ENCODE results near the gene EVC2. TPM values are rescaled to one million over a fixed set of nuclear protein-coding genes. Genes with fewer than 3 reads are reported as not detected.

Gene EVC2
- polyA plus RNA-seq, 1 donor (not counting 4 experiments of a cell fraction or from before 2014, with no cell fraction given): 1.7 TPM

DNA sequence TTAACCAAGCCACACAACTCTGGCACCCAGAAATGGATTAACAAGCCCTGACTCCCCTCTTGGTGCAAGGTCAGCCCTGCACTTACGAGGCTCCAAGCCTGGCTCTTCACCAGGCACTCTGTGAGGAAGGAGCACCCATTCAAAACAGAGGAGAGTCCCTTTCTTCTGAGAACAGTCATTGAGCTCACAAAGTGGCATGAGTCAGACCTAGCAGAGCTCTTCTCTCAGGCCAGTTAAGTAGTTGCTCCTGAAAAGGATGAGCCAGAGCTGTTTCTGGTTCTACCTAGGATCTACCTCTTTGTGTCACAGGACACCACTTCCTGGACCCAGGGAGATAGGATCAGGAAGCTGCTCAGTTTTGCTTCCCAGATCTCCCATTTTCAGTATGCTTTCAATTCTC is 48.2 kb downstream of the EVC2 start:
- Histone ChIP-seq H3K9me1 (ENCODE audit: control insufficient read depth, extremely low read depth, insufficient read depth, low read length) (no peaks in the 10 kb centered on the region), H3K9ac (ENCODE audit: control insufficient read depth, extremely low read depth, insufficient read depth, low read length) (no peak overlapping the region), H3K27me3 (ENCODE audit: control insufficient read depth, extremely low read depth, insufficient read depth, low read length) (no peaks in the 10 kb centered on the region), H3K36me3 (ENCODE audit: control insufficient read depth in 2 of 2, extremely low read depth in 1 of 2, insufficient read depth in 2 of 2, low read length in 2 of 2) (peaks cover 7 to 36% of the 10 kb centered on the region in 2 experiments), H2AFZ (ENCODE audit: control insufficient read depth, low read length) (no peak overlapping the region), H3K27ac (ENCODE audit: control insufficient read depth, insufficient read depth, low read length) (no peak overlapping the region), H3K4me1 (ENCODE audit: control insufficient read depth, extremely low read depth, insufficient read depth, low read length) (peaks cover 3% of the 10 kb centered on the region), H3K9me3 (ENCODE audit: control insufficient read depth, low read depth, low read length) (no peaks in the 10 kb centered on the region), H3K79me2 (ENCODE audit: control insufficient read depth, insufficient read depth, low read length) (no peaks in the 10 kb centered on the region), H3K4me2 (ENCODE audit: control insufficient read depth, extremely low read depth, insufficient read depth, low read depth, low read length) (no peak overlapping the region), H3K4me3 (ENCODE audit: control insufficient read depth in 2 of 3, extremely low read depth in 1 of 3, insufficient read depth in 2 of 3, low read depth in 1 of 3, low read length in 3 of 3) (no peak overlapping the region), H4K20me1 (ENCODE audit: control insufficient read depth, extremely low read depth, insufficient read depth, low read length) (no peaks in the 10 kb centered on the region)
- dilution Hi-C loops (cut with MboI; ENCODE audit: extremely low pct_ligation_motif_present, low sequenced_read_pairs): no loop called here
- FAIRE-seq (no peak), DNase-seq (ENCODE audit: low read depth, low spot score) (no peak)
- TF ChIP-seq EZH2 (IDR thresholded peaks at IDR 0.05; ENCODE audit: low read length): no peak
- TF ChIP-seq, protein P1, sequence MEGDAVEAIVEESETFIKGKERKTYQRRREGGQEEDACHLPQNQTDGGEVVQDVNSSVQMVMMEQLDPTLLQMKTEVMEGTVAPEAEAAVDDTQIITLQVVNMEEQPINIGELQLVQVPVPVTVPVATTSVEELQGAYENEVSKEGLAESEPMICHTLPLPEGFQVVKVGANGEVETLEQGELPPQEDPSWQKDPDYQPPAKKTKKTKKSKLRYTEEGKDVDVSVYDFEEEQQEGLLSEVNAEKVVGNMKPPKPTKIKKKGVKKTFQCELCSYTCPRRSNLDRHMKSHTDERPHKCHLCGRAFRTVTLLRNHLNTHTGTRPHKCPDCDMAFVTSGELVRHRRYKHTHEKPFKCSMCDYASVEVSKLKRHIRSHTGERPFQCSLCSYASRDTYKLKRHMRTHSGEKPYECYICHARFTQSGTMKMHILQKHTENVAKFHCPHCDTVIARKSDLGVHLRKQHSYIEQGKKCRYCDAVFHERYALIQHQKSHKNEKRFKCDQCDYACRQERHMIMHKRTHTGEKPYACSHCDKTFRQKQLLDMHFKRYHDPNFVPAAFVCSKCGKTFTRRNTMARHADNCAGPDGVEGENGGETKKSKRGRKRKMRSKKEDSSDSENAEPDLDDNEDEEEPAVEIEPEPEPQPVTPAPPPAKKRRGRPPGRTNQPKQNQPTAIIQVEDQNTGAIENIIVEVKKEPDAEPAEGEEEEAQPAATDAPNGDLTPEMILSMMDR (optimal IDR thresholded peaks at IDR 0.05 in 1 of 3, IDR thresholded peaks at IDR 0.05 in 1 of 3, conservative IDR thresholded peaks at IDR 0.05 in 1 of 3; ENCODE audit: extremely low read depth in 1 of 3, insufficient read depth in 2 of 3, low read length in 3 of 3): no peak

DNA sequence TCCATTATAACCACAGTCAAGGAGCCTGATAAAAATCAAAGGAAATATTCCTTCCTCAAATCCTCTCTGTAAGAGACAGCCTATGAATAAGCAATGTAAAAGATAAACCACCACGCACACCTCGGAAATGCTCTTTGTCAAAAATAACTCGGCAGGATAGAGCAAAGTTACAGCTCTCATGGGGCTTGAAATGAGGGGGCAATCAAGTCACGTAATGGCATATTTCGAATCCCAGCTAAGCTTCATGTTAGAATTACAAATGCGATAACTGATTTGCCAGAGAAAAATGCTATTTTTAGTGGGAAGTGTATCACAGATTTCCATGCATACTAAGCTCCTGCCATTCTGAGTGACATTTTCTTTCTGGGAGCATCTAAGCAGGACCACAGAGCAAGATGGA is 49.4 kb downstream of the EVC2 start:
- FAIRE-seq (no peak), DNase-seq (ENCODE audit: low read depth, low spot score) (no peak)
- Histone ChIP-seq H3K4me1 (ENCODE audit: control insufficient read depth, extremely low read depth, insufficient read depth, low read length) (peaks cover 3% of the 10 kb centered on the region), H3K9ac (ENCODE audit: control insufficient read depth, extremely low read depth, insufficient read depth, low read length) (no peak overlapping the region), H3K9me1 (ENCODE audit: control insufficient read depth, extremely low read depth, insufficient read depth, low read length) (no peaks in the 10 kb centered on the region), H3K79me2 (ENCODE audit: control insufficient read depth, insufficient read depth, low read length) (no peaks in the 10 kb centered on the region), H3K4me2 (ENCODE audit: control insufficient read depth, extremely low read depth, insufficient read depth, low read depth, low read length) (no peak overlapping the region), H4K20me1 (ENCODE audit: control insufficient read depth, extremely low read depth, insufficient read depth, low read length) (no peaks in the 10 kb centered on the region), H3K4me3 (ENCODE audit: control insufficient read depth in 2 of 3, extremely low read depth in 1 of 3, insufficient read depth in 2 of 3, low read depth in 1 of 3, low read length in 3 of 3) (no peak overlapping the region), H3K36me3 (ENCODE audit: control insufficient read depth in 2 of 2, extremely low read depth in 1 of 2, insufficient read depth in 2 of 2, low read length in 2 of 2) (peaks cover 9 to 41% of the 10 kb centered on the region in 2 experiments), H3K27me3 (ENCODE audit: control insufficient read depth, extremely low read depth, insufficient read depth, low read length) (no peaks in the 10 kb centered on the region), H2AFZ (ENCODE audit: control insufficient read depth, low read length) (no peak overlapping the region), H3K27ac (ENCODE audit: control insufficient read depth, insufficient read depth, low read length) (no peak overlapping the region), H3K9me3 (ENCODE audit: control insufficient read depth, low read depth, low read length) (no peaks in the 10 kb centered on the region)
- dilution Hi-C loops (cut with MboI; ENCODE audit: extremely low pct_ligation_motif_present, low sequenced_read_pairs): no loop called here
- no peak for TF ChIP-seq EZH2 (IDR thresholded peaks at IDR 0.05; ENCODE audit: low read length)

DNA sequence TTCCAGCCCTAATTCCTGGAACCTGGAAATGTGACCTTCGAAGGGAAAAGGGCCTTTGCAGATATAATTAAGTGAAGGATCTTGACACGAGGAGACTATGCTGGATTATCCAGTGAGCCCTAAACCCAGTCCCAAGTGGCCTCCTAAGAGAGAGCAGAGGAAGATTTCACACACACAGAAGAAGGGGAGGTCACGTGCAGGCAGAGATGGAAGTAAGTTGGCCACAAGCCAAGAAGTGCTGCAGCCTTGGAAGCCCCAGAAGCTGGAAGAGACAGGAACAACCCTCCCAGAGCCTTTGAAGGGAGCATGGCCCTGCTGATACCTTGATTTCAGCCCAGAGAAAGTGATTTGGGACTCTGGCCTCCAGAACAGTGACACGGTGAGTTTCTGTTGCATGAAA is 51.9 kb downstream of the EVC2 start:
- TF ChIP-seq, protein P1 (optimal IDR thresholded peaks at IDR 0.05 in 1 of 3, IDR thresholded peaks at IDR 0.05 in 1 of 3, conservative IDR thresholded peaks at IDR 0.05 in 1 of 3; ENCODE audit: extremely low read depth in 1 of 3, insufficient read depth in 2 of 3, low read length in 3 of 3): no peak
- no peak for TF ChIP-seq EZH2 (IDR thresholded peaks at IDR 0.05; ENCODE audit: low read length)
- H4K20me1 ChIP-seq (ENCODE audit: control insufficient read depth, extremely low read depth, insufficient read depth, low read length): no peaks in the 10 kb centered on the region
- no peak overlapping the region for H3K9ac ChIP-seq (ENCODE audit: control insufficient read depth, extremely low read depth, insufficient read depth, low read length)
- H3K27me3 ChIP-seq (ENCODE audit: control insufficient read depth, extremely low read depth, insufficient read depth, low read length): no peaks in the 10 kb centered on the region
- peaks cover 3% of the 10 kb centered on the region for H3K4me1 ChIP-seq (ENCODE audit: control insufficient read depth, extremely low read depth, insufficient read depth, low read length)
- no peak overlapping the region for H3K4me3 ChIP-seq (ENCODE audit: control insufficient read depth in 2 of 3, extremely low read depth in 1 of 3, insufficient read depth in 2 of 3, low read depth in 1 of 3, low read length in 3 of 3)
- H3K36me3 ChIP-seq (ENCODE audit: control insufficient read depth in 2 of 2, extremely low read depth in 1 of 2, insufficient read depth in 2 of 2, low read length in 2 of 2): peaks cover 9 to 35% of the 10 kb centered on the region in 2 experiments
- H2AFZ ChIP-seq (ENCODE audit: control insufficient read depth, low read length): no peak overlapping the region
- no peak overlapping the region for H3K4me2 ChIP-seq (ENCODE audit: control insufficient read depth, extremely low read depth, insufficient read depth, low read depth, low read length)
- FAIRE-seq (no peak), DNase-seq (ENCODE audit: low read depth, low spot score) (no peak)
- dilution Hi-C loops (cut with MboI; ENCODE audit: extremely low pct_ligation_motif_present, low sequenced_read_pairs): no loop called here
- H3K9me1 ChIP-seq (ENCODE audit: control insufficient read depth, extremely low read depth, insufficient read depth, low read length): no peaks in the 10 kb centered on the region
- no peaks in the 10 kb centered on the region for H3K79me2 ChIP-seq (ENCODE audit: control insufficient read depth, insufficient read depth, low read length)
- H3K9me3 ChIP-seq (ENCODE audit: control insufficient read depth, low read depth, low read length): no peaks in the 10 kb centered on the region
- no peak overlapping the region for H3K27ac ChIP-seq (ENCODE audit: control insufficient read depth, insufficient read depth, low read length)
